Aortic smooth muscle cell (primary cell): ENCODE results near the gene UMOD. TPM values are rescaled to one million over a fixed set of nuclear protein-coding genes. Genes with fewer than 3 reads are reported as not detected.

Experiments used
- total RNA-seq: library from RNA; depleted of rRNA; stranded (reverse); fragments of >200 nt; gene quantifications from 2 replicates; pipeline ENCODE4 v1.2.3, GENCODE V29; 2014

Gene UMOD
- not detected in 2 replicates for total RNA-seq

GRCh38 chr16:20352615-20353014 is at the start of gene UMOD:
UMOD (minus strand) TSS chr16:20352715; CDS start chr16:20350737, 1,978 bp downstream.

DNA sequence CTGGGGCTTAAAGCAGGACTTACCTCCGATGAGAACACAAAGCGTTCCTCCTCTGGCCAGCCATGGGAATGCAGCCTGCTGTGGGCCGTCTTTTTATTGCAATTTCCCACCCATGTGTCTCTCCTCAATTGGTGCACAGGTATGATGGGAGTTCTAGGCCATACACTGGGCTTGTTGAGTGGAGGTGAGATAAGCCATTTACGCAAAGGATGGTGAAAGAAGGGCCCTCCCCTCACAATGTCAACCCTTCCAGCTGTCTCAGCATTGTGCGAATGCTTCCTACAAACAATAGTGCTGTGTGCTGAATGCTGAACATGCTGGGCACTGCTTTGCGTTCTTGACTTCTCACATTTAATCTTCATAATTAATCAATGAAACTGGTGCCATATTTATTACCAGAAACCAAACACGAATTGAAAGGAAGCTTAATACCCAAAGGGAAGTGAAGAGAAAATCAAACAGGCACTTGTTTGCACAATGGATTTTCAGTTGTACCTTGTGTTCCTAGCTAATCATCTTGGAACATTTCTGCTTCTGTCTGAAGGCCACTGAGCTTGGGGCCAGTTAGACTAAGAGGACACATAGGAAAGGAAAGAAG is 25.0 kb downstream of the UMOD start, which contains the start of gene GP2:
Gene GP2 (minus strand): TSS at position 70 of the 598 bp plus-strand sequence. CDS start 1,082 bp downstream, outside the sequence.

Other genes with a start within 250 kb of the UMOD start
- gene GP2, start 25.2 kb downstream of the UMOD start, total RNA-seq: not detected in 2 replicates
- gene PDILT, start 52.0 kb upstream of the UMOD start, total RNA-seq: not detected in 2 replicates
- gene ACSM5, start 56.8 kb upstream of the UMOD start, total RNA-seq: 0.26 TPM in 1 of 2 replicates, not detected in the other
- gene ACSM2A, start 98.8 kb upstream of the UMOD start, total RNA-seq: not detected in 2 replicates
- gene ACSM2B, start 223.7 kb upstream of the UMOD start, total RNA-seq: not detected in 2 replicates